ENCODE data around the gene SFTA2.

SFTA2 gene

DNA sequence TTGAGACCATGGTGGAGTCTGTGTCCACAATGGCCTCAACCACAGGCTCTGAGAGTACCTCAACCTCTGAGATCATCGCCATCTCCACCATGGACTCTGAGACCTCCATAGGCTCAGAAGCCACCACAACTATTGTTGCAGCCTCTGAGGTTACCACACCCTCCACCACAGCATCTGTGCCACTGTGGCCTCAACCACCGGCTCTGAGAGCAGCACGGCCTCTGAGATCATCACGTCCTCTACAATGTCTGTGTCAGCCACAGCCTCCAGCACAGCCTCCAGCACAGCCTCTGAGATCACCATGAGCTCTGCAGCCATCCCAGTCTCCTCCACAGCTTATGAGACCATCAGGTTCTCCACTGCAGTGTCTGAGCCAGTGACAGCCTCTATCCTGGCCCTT, 32.1 kb upstream of the SFTA2 start:
- no peaks in the 10 kb centered on the region for H3K36me3 ChIP-seq (ENCODE audit: control insufficient read depth, insufficient read depth, low read length)
- H3K27me3 ChIP-seq (ENCODE audit: control insufficient read depth, insufficient read depth, low read length) = no peaks in the 10 kb centered on the region
- no peak overlapping the region for H3K4me3 ChIP-seq (ENCODE audit: low read depth, low read length)
- peaks cover 10% of the 10 kb centered on the region for H3K4me1 ChIP-seq
- no peak overlapping the region for H3K4me2 ChIP-seq (ENCODE audit: low read length)
- TF ChIP-seq CTCF (IDR thresholded peaks at IDR 0.05) = no peak
- no peaks in the 10 kb centered on the region for H3K79me2 ChIP-seq
- peak overlapping the region; percentile 48 for H3K27ac ChIP-seq
- peak overlapping the region; percentile 84 for H2AFZ ChIP-seq
- H3K9me3 ChIP-seq (ENCODE audit: control insufficient read depth, low read length) = no peaks in the 10 kb centered on the region
- no peak overlapping the region for H3K9ac ChIP-seq

GRCh38 chr6:30963641-30964040, 31.7 kb upstream of the SFTA2 start:
- Histone ChIP-seq H3K27me3 (ENCODE audit: control insufficient read depth, insufficient read depth, low read length) (no peaks in the 10 kb centered on the region), H3K4me3 (ENCODE audit: low read depth, low read length) (no peak overlapping the region), H3K79me2 (no peaks in the 10 kb centered on the region), H3K4me2 (ENCODE audit: low read length) (no peak overlapping the region), H3K9ac (no peak overlapping the region), H3K4me1 (peaks cover 10% of the 10 kb centered on the region), H3K9me3 (ENCODE audit: control insufficient read depth, low read length) (no peaks in the 10 kb centered on the region), H3K36me3 (ENCODE audit: control insufficient read depth, insufficient read depth, low read length) (no peaks in the 10 kb centered on the region), H3K27ac (peak overlapping the region; percentile 48), H2AFZ (peak overlapping the region; percentile 84)
- TF ChIP-seq CTCF (IDR thresholded peaks at IDR 0.05) = no peak

- H3K36me3 ChIP-seq (ENCODE audit: control insufficient read depth, insufficient read depth, low read length) = no peaks in the 10 kb centered on the region
- H3K4me2 ChIP-seq (ENCODE audit: low read length) = no peak overlapping the region
- H3K27ac ChIP-seq = no peak overlapping the region
- H3K9me3 ChIP-seq (ENCODE audit: control insufficient read depth, low read length) = no peaks in the 10 kb centered on the region
- no peak overlapping the region for H3K4me3 ChIP-seq (ENCODE audit: low read depth, low read length)
- H3K79me2 ChIP-seq = no peaks in the 10 kb centered on the region
- TF ChIP-seq CTCF (IDR thresholded peaks at IDR 0.05) = no peak
- H3K4me1 ChIP-seq = peaks cover 10% of the 10 kb centered on the region
- H3K27me3 ChIP-seq (ENCODE audit: control insufficient read depth, insufficient read depth, low read length) = no peaks in the 10 kb centered on the region
- H2AFZ ChIP-seq = peak overlapping the region; percentile 64
- H3K9ac ChIP-seq = no peak overlapping the region
These were observed 30.7 kb upstream of the SFTA2 start for GRCh38 chr6:30962716-30963115.

DNA sequence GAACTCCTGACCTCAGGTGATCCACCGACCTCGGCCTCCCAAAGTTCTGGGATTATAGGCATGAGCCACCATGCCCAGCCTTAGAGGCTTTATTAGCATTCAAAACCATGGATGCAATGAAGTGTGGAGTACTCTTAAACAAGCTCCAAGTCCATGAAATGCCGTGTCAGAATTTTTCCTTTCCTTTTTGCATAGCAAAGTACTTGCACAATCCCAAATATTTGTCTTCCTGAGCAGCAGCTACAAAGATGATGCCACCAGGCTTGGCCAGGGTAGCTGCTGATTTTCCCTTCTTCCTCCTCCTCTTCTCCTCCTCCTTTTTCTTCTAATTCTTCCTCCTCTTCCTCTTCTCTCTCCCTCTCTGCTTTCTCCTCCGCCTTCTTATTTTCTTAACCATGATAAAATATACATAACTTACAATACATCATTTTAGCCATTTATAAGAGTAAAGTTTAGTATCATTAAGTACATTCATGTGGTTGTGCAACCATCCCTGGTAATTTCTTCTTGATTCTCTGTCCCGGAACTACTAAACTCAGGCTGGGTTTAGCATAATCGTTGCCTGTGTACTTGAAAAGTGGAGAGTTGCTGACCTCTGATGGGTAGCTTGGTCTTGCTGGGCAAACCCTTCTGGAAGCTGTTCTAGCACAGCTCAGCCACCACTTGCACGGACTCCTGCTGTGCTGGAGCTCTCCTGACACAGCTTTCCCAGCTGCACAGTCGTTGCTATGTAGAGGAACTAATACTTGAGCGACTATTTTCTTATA, 29.1 kb upstream of the SFTA2 start:
- H3K27me3 ChIP-seq (ENCODE audit: control insufficient read depth, insufficient read depth, low read length) = no peaks in the 10 kb centered on the region
- H3K4me3 ChIP-seq (ENCODE audit: low read depth, low read length) = no peak overlapping the region
- no peaks in the 10 kb centered on the region for H3K9me3 ChIP-seq (ENCODE audit: control insufficient read depth, low read length)
- no peaks in the 10 kb centered on the region for H3K36me3 ChIP-seq (ENCODE audit: control insufficient read depth, insufficient read depth, low read length)
- no peaks in the 10 kb centered on the region for H3K79me2 ChIP-seq
- no peak overlapping the region for H3K9ac ChIP-seq
- H3K27ac ChIP-seq = no peak overlapping the region
- H2AFZ ChIP-seq = no peak overlapping the region
- no peak for TF ChIP-seq CTCF (IDR thresholded peaks at IDR 0.05)
- H3K4me1 ChIP-seq = peaks cover 11% of the 10 kb centered on the region
- no peak overlapping the region for H3K4me2 ChIP-seq (ENCODE audit: low read length)

GRCh38 chr6:30957716-30958115, 25.7 kb upstream of the SFTA2 start:
- Histone ChIP-seq H3K4me2 (ENCODE audit: low read length) (no peak overlapping the region), H3K4me1 (peaks cover 11% of the 10 kb centered on the region), H3K9ac (no peak overlapping the region), H3K4me3 (ENCODE audit: low read depth, low read length) (no peak overlapping the region), H2AFZ (peak overlapping the region; percentile 30), H3K9me3 (ENCODE audit: control insufficient read depth, low read length) (no peaks in the 10 kb centered on the region), H3K36me3 (ENCODE audit: control insufficient read depth, insufficient read depth, low read length) (no peaks in the 10 kb centered on the region), H3K27me3 (ENCODE audit: control insufficient read depth, insufficient read depth, low read length) (no peaks in the 10 kb centered on the region), H3K27ac (no peak overlapping the region), H3K79me2 (no peaks in the 10 kb centered on the region)
- TF ChIP-seq CTCF (IDR thresholded peaks at IDR 0.05) = no peak

Data from parathyroid adenoma (tissue), 2 donors.